Spleen (tissue), 7 donors: ENCODE results near the gene KIF26B.

Source experiments
- POLR2AphosphoS5 ChIP-seq, 3 donors: sonication (generic); formaldehyde crosslinking; IDR thresholded peaks; one replicate each; pipeline ENCODE4 v1.5.1; 2017; ENCODE audit warnings: antibody characterized with exemption in 3 of 3
- TF ChIP-seq, protein P1 (sequence below), 11 experiments: fragments of 200-600 bp in 7 of 11; fragments of 450-650 bp in 4 of 11; sonication (generic) in 4 of 11; IDR thresholded peaks in 8 of 11; conservative IDR thresholded peaks in 3 of 11; 1 replicate in 7 of 11; 2 replicates in 4 of 11; pipeline versions ENCODE4 v1.4.0 to v1.8.0; 2016 to 2021; ENCODE audit warnings: antibody characterized with exemption in 11 of 11, inconsistent platforms in 4 of 11, mild to moderate bottlenecking in 1 of 11
- donor health status: DM: no; HTN: no; CAD: no; lungs with moderate emphysema.
- donor health status: DM: no; HTN: no; CAD: no.
- donor health status: DM: no; HTN: no; CAD: no.

- TF ChIP-seq, protein P1, sequence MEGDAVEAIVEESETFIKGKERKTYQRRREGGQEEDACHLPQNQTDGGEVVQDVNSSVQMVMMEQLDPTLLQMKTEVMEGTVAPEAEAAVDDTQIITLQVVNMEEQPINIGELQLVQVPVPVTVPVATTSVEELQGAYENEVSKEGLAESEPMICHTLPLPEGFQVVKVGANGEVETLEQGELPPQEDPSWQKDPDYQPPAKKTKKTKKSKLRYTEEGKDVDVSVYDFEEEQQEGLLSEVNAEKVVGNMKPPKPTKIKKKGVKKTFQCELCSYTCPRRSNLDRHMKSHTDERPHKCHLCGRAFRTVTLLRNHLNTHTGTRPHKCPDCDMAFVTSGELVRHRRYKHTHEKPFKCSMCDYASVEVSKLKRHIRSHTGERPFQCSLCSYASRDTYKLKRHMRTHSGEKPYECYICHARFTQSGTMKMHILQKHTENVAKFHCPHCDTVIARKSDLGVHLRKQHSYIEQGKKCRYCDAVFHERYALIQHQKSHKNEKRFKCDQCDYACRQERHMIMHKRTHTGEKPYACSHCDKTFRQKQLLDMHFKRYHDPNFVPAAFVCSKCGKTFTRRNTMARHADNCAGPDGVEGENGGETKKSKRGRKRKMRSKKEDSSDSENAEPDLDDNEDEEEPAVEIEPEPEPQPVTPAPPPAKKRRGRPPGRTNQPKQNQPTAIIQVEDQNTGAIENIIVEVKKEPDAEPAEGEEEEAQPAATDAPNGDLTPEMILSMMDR (IDR thresholded peaks at IDR 0.05 in 8 of 11, conservative IDR thresholded peaks at IDR 0.05 in 3 of 11), result no peak
- no peak for TF ChIP-seq POLR2AphosphoS5 (IDR thresholded peaks at IDR 0.05)
Observed at GRCh38 chr1:245433561-245433960, 278.8 kb downstream of the KIF26B start.
